ENCODE results near the gene C1RL. TPM values are rescaled to one million over a fixed set of nuclear protein-coding genes. Genes with fewer than 3 reads are reported as not detected.

Gene C1RL
- total RNA-seq, 2 experiments from 2014 or later: 3.0 to 10.4 TPM

GRCh38 chr12:7075939-7076338, 33.1 kb downstream of the C1RL start:
- Histone ChIP-seq H3K79me2 (ENCODE audit: insufficient read depth, low read depth, low read length) (no peaks in the 10 kb centered on the region), H3K9me2 (ENCODE audit: insufficient read depth, low read length) (no peaks in the 10 kb centered on the region), H3K4me2 (ENCODE audit: low read length) (no peak overlapping the region), H3K4me1 (ENCODE audit: insufficient read depth, low read length, poor library complexity, severe bottlenecking) (no peaks in the 10 kb centered on the region), H3K27ac (ENCODE audit: low read depth, low read length, poor library complexity, severe bottlenecking) (no peak overlapping the region), H3K4me3 (ENCODE audit: low read depth, low read length, poor library complexity, severe bottlenecking) (no peak overlapping the region), H3K36me3 (ENCODE audit: insufficient read depth, low read length) (no peaks in the 10 kb centered on the region), H4K20me1 (ENCODE audit: insufficient read depth, low read length) (no peaks in the 10 kb centered on the region), H3K9me3 (ENCODE audit: low read length) (no peaks in the 10 kb centered on the region), H2AFZ (ENCODE audit: low read length) (no peak overlapping the region)
- POLR2A ChIA-PET: interaction anchor here (1.2 kb wide), 1 partner anchor 26 kb away, joined by 3 read pairs; no protein-coding TSS in a partner anchor
- no TSS peak for BruUV-seq (replicated peaks)
- intact Hi-C loops (cut with micrococcal nuclease; ENCODE audit: unreplicated experiment): no loop called here
- TF ChIP-seq CTCF (conservative IDR thresholded peaks at IDR 0.05; ENCODE audit: low read length) (no peak), EZH2phosphoT487 (IDR thresholded peaks at IDR 0.05; ENCODE audit: borderline replicate concordance, low read depth, low read length) (no peak)
- CTCF ChIA-PET (ENCODE audit: unreplicated experiment): no interaction called here
- no peak for DNase-seq (ENCODE audit: low spot score)

- CTCF ChIA-PET (ENCODE audit: unreplicated experiment): no interaction called here
- DNase-seq (ENCODE audit: low spot score): no peak
- intact Hi-C loops (cut with micrococcal nuclease; ENCODE audit: unreplicated experiment): no loop called here
- no peak for TF ChIP-seq EZH2phosphoT487 (IDR thresholded peaks at IDR 0.05; ENCODE audit: borderline replicate concordance, low read depth, low read length)
- no peak for TF ChIP-seq CTCF (conservative IDR thresholded peaks at IDR 0.05; ENCODE audit: low read length)
- H3K36me3 ChIP-seq (ENCODE audit: insufficient read depth, low read length): no peaks in the 10 kb centered on the region
- no peak overlapping the region for H3K4me3 ChIP-seq (ENCODE audit: low read depth, low read length, poor library complexity, severe bottlenecking)
- no peaks in the 10 kb centered on the region for H4K20me1 ChIP-seq (ENCODE audit: insufficient read depth, low read length)
- BruUV-seq (replicated peaks): no TSS peak
- no peak overlapping the region for H3K4me2 ChIP-seq (ENCODE audit: low read length)
- no peaks in the 10 kb centered on the region for H3K9me2 ChIP-seq (ENCODE audit: insufficient read depth, low read length)
- H3K4me1 ChIP-seq (ENCODE audit: insufficient read depth, low read length, poor library complexity, severe bottlenecking): no peaks in the 10 kb centered on the region
- POLR2A ChIA-PET: interaction anchor here (1.2 kb wide), 1 partner anchor 25 kb away, joined by 3 read pairs; no protein-coding TSS in a partner anchor
- H2AFZ ChIP-seq (ENCODE audit: low read length): no peak overlapping the region
- H3K79me2 ChIP-seq (ENCODE audit: insufficient read depth, low read depth, low read length): no peaks in the 10 kb centered on the region
- no peak overlapping the region for H3K27ac ChIP-seq (ENCODE audit: low read depth, low read length, poor library complexity, severe bottlenecking)
- H3K9me3 ChIP-seq (ENCODE audit: low read length): no peaks in the 10 kb centered on the region
Observed at GRCh38 chr12:7075518-7075917, 33.5 kb downstream of the C1RL start.

- no peaks in the 10 kb centered on the region for H3K36me3 ChIP-seq (ENCODE audit: insufficient read depth, low read length)
- no TSS peak for BruUV-seq (replicated peaks)
- ChIA-PET POLR2A (interaction anchor here (0.7 to 1.0 kb wide), 2 partner anchors 20 to 69 kb away, joined by 3 read pairs; no protein-coding TSS in a partner anchor), CTCF (ENCODE audit: unreplicated experiment) (interaction anchor here (0.5 to 0.6 kb wide), 2 partner anchors 40 to 87 kb away, joined by 3 to 4 read pairs; no protein-coding TSS in a partner anchor)
- DNase-seq (ENCODE audit: low spot score): no peak
- H3K4me3 ChIP-seq (ENCODE audit: low read depth, low read length, poor library complexity, severe bottlenecking): no peak overlapping the region
- no peak overlapping the region for H2AFZ ChIP-seq (ENCODE audit: low read length)
- H3K9me3 ChIP-seq (ENCODE audit: low read length): no peaks in the 10 kb centered on the region
- intact Hi-C loops (cut with micrococcal nuclease; ENCODE audit: unreplicated experiment): no loop called here
- no peaks in the 10 kb centered on the region for H3K4me1 ChIP-seq (ENCODE audit: insufficient read depth, low read length, poor library complexity, severe bottlenecking)
- H3K79me2 ChIP-seq (ENCODE audit: insufficient read depth, low read depth, low read length): no peaks in the 10 kb centered on the region
- H4K20me1 ChIP-seq (ENCODE audit: insufficient read depth, low read length): no peaks in the 10 kb centered on the region
- H3K4me2 ChIP-seq (ENCODE audit: low read length): no peak overlapping the region
- H3K9me2 ChIP-seq (ENCODE audit: insufficient read depth, low read length): no peaks in the 10 kb centered on the region
- no peak overlapping the region for H3K27ac ChIP-seq (ENCODE audit: low read depth, low read length, poor library complexity, severe bottlenecking)
- TF ChIP-seq EZH2phosphoT487 (IDR thresholded peaks at IDR 0.05; ENCODE audit: borderline replicate concordance, low read depth, low read length) (no peak), CTCF (conservative IDR thresholded peaks at IDR 0.05; ENCODE audit: low read length) (no peak)
Observed at GRCh38 chr12:7073946-7074345, 35.1 kb downstream of the C1RL start.
